ENCODE measurements around the gene PINK1. TPM values are rescaled to one million over a fixed set of nuclear protein-coding genes. Genes with fewer than 3 reads are reported as not detected.

Gene PINK1
- 100 to 1,000 TPM; 175 to 330 (median 242) TPM for total RNA-seq

DNA sequence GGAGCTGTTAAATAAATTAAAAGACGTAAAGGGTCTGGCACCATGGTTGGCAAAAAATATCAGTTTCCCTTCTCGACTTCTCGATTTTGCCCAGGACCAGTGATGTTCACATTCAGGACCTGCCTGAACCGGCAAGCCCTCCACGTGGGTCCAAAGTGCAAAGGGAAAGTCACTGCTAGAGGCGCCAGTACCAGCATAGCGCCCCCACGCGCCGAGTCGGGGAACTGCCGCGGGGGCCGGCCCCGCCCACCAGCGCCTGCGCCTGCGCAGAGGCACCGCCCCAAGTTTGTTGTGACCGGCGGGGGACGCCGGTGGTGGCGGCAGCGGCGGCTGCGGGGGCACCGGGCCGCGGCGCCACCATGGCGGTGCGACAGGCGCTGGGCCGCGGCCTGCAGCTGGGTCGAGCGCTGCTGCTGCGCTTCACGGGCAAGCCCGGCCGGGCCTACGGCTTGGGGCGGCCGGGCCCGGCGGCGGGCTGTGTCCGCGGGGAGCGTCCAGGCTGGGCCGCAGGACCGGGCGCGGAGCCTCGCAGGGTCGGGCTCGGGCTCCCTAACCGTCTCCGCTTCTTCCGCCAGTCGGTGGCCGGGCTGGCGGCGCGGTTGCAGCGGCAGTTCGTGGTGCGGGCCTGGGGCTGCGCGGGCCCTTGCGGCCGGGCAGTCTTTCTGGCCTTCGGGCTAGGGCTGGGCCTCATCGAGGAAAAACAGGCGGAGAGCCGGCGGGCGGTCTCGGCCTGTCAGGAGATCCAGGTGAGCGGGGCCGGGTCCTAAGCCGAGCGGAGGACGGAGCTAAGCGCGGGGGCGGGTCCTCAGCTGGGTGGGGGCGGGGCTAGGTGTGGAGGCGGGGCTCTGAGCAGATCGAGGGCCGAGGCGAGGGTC lies at the start of gene PINK1:
TSS of gene PINK1 (plus strand) at position 269 of the 875 bp plus-strand sequence. CDS start at position 360, 91 bp downstream.
- no peaks in the 10 kb centered on the region for H3K9me3 ChIP-seq
- peak; percentile 96 for DNase-seq (ENCODE audit: extremely low spot score)
- intact Hi-C loops (cut with DNase I) = loop anchor here (1.0 to 2.0 kb wide), 3 partner anchors 19 to 111 kb away; no protein-coding TSS in a partner anchor
- peaks cover 0 to 4% (median 0%) of the 10 kb centered on the region in 4 donors for H3K27me3 ChIP-seq
- peak within 1 kb of the TSS; percentile 88 to 100 (median 98) for H3K4me3 ChIP-seq
- TF ChIP-seq POLR2A (IDR thresholded peaks at IDR 0.05; ENCODE audit: low read depth) (no peak), EP300 (IDR thresholded peaks at IDR 0.05) (no peak), POLR2AphosphoS5 (IDR thresholded peaks at IDR 0.05) (peak; percentile 85 to 88)
- TF ChIP-seq, protein P1, sequence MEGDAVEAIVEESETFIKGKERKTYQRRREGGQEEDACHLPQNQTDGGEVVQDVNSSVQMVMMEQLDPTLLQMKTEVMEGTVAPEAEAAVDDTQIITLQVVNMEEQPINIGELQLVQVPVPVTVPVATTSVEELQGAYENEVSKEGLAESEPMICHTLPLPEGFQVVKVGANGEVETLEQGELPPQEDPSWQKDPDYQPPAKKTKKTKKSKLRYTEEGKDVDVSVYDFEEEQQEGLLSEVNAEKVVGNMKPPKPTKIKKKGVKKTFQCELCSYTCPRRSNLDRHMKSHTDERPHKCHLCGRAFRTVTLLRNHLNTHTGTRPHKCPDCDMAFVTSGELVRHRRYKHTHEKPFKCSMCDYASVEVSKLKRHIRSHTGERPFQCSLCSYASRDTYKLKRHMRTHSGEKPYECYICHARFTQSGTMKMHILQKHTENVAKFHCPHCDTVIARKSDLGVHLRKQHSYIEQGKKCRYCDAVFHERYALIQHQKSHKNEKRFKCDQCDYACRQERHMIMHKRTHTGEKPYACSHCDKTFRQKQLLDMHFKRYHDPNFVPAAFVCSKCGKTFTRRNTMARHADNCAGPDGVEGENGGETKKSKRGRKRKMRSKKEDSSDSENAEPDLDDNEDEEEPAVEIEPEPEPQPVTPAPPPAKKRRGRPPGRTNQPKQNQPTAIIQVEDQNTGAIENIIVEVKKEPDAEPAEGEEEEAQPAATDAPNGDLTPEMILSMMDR (IDR thresholded peaks at IDR 0.05) = peak; percentile 99 to 100 (median 99)
- peak within 1 kb of the TSS; percentile 94 to 97 (median 95) for H3K27ac ChIP-seq (replicated peaks in 1 of 4)
- H3K36me3 ChIP-seq = peaks cover 9 to 22% (median 21%) of the 10 kb centered on the region in 4 donors
- peaks cover 24 to 35% (median 34%) of the 10 kb centered on the region in 4 donors for H3K4me1 ChIP-seq
- WGBS = 4% methylated on average over 26 of the region's 93 CpGs

DNA sequence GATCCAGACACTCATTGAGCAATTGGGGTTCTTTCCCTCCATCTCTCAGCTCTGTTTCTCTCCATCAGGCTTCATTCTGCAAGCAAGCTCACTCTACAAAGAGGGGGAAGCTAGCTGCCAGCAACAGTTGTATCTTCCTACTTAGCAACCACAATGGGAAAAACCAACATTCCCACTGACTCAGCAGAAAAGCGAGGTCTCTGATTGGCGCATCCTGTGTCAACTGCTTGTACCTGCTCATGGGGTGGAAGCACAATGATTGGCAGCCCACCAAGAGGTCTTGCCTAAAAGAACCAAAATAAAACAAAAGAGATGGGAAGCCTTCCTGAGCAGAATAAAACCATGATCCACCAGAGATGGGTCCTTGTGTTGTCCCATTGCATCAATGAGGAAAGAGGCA lies 48.4 kb upstream of the PINK1 start:
- H3K27me3 ChIP-seq = peaks cover 0 to 46% (median 14%) of the 10 kb centered on the region in 4 donors
- intact Hi-C loops (cut with DNase I) = no loop called here
- WGBS = 73% methylated on average over 2 of the region's 2 CpGs
- peaks cover 0 to 15% (median 12%) of the 10 kb centered on the region in 4 donors for H3K4me1 ChIP-seq
- no peak overlapping the region for H3K4me3 ChIP-seq
- no peaks in the 10 kb centered on the region for H3K36me3 ChIP-seq
- no peak overlapping the region for H3K27ac ChIP-seq (replicated peaks in 1 of 4)
- TF ChIP-seq EP300 (IDR thresholded peaks at IDR 0.05) = no peak
- DNase-seq (ENCODE audit: extremely low spot score) = no peak
- H3K9me3 ChIP-seq = peaks cover 0 to 3% (median 0%) of the 10 kb centered on the region in 4 donors

DNA sequence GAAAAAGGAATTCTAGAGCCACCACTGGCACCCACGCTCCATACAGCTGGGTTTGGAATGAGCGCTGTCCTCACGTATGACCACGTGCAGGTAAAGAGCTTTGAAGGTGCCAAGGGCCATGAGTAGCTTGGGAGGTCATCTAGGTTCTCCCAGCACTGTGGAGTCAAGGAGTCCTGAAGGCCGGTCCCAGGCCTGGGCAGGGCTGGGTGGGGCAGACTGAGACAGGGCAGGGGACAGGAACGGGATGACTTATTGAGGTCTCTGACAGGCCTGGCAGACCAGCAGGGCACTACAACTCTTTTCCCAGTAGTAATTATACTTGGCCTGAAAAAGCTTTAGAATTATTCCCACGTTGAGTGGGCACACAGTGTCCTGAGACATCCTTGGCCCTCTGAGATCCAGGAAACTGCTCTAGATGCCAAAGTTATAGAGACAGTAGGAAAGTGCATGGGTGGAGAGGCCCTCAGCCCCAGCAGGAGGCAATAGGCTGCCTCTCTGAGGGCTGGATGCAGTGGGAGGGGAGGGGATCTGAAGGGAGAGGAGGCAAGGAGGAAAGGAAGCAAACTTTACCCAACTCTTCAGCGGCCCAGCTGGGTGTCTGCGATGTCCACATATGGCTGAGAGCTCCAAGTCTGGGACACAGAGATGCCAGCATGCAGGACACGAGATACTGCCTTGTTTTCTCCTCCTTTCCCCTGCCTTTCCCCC lies 46.2 kb upstream of the PINK1 start:
- Histone ChIP-seq H3K27ac (replicated peaks in 1 of 4) (peak overlapping the region in 2 of 4 donors; percentile 19 to 33), H3K4me1 (peaks cover 0 to 24% (median 12%) of the 10 kb centered on the region in 4 donors), H3K4me3 (no peak overlapping the region), H3K9me3 (peaks cover 0 to 3% (median 0%) of the 10 kb centered on the region in 4 donors), H3K36me3 (no peaks in the 10 kb centered on the region), H3K27me3 (peaks cover 0 to 67% (median 14%) of the 10 kb centered on the region in 4 donors)
- intact Hi-C loops (cut with DNase I) = no loop called here
- no peak for TF ChIP-seq EP300 (IDR thresholded peaks at IDR 0.05)
- TF ChIP-seq POLR2A (IDR thresholded peaks at IDR 0.05; ENCODE audit: low read depth) = no peak
- TF ChIP-seq POLR2AphosphoS5 (IDR thresholded peaks at IDR 0.05) = no peak
- TF ChIP-seq, protein P1 (IDR thresholded peaks at IDR 0.05) = no peak
- 64% methylated on average over 8 of the region's 10 CpGs for WGBS
- no peak for DNase-seq (ENCODE audit: extremely low spot score)

DNA sequence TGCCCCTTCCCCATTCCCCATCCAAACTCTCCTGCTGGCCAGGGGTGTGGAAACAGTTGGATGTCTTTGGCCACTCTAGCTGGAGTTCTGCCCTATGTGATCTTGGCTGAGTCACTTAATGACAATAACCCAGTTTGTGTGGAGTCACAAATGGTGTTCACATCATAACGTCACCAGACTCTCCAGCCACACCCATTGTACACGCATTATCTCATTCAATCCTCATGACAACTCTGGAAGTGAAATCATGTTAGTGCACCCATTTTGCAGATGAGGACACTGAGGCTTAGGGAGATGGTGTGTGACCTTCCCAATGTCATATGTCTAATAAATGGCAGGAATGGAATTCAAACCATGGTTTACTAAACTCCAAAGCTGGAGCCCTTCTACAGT lies 45.6 kb upstream of the PINK1 start:
- Histone ChIP-seq H3K27ac (replicated peaks in 1 of 4) (peak overlapping the region in 1 of 4 donors; percentile 19), H3K4me1 (peaks cover 0 to 24% (median 12%) of the 10 kb centered on the region in 4 donors), H3K27me3 (peaks cover 0 to 71% (median 14%) of the 10 kb centered on the region in 4 donors), H3K9me3 (peaks cover 0 to 3% (median 0%) of the 10 kb centered on the region in 4 donors), H3K4me3 (no peak overlapping the region), H3K36me3 (no peaks in the 10 kb centered on the region)
- TF ChIP-seq, protein P1 (IDR thresholded peaks at IDR 0.05) = no peak
- TF ChIP-seq POLR2AphosphoS5 (IDR thresholded peaks at IDR 0.05) (no peak), POLR2A (IDR thresholded peaks at IDR 0.05; ENCODE audit: low read depth) (no peak), EP300 (IDR thresholded peaks at IDR 0.05) (no peak)
- no peak for DNase-seq (ENCODE audit: extremely low spot score)
- 54% methylated on average over 2 of the region's 2 CpGs for WGBS
- intact Hi-C loops (cut with DNase I) = no loop called here
